Globus pallidus (tissue), 1 donor: ENCODE measurements around the gene TMEM179.
A peak's percentile ranks its signal among the peaks of the same experiment; 100 is the strongest.
"Not testable (repeated sequence)": the region's sequence is repeated elsewhere in the genome, so short reads cannot be mapped to it uniquely, and the experiment has no call there.

ENCODE experiments used
- DNase-seq: peaks from one replicate; pipeline ENCODE4 v3.0.0-alpha.2; 2015; ENCODE audit warnings: low spot score

Gene TMEM179

DNA sequence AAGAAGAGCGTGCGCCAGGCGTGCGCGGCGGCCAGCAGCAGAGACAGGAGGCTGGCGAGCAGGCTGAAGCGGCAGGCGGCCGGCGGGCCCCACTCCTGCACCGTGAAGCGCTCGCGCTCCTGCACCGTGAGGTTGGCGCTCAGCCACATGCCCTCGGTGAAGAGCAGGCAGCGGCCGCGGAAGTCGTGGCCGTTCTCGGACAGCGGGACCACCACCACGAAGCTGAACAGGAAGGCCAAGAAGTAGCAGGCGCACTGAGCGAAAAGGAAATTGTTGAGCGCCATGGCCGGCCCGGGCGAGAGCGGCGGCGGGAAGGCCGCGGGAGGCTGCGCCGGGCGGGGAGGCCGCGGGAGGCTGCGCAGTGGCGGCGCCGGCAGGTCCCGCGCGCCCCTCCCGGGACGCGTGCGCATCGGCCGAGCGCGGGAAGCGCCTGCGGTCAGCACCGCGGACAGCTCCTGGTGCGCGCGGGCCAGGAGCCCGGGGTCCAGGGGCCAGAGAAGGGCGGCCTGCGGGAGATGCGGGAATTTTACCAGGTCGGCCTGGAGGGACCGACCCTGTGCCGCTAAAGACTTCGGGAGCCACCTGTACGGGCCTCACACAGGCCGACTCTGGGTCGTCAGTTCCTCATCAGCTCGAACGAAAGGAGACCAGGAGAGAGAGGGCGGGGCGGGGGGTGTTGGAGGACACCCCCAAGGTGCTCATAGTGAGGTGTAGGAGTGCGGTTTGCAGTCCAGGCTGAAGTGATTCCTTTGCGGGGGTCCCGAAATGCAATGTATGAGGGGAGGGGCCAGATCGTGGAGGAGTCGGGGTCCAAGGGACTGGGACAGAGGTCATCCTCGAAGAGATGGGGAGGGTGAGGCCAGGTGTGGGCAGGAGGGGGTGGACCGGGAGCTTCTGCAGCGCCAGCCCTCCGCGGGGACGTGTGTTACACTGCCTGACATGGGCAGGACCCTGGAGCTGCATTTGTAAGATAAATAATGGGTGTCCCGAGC, at the start of gene TMEM179:
TMEM179 (minus strand) TSS at position 315 of the 992 bp plus-strand sequence; CDS start at position 284, 31 bp downstream.
- DNase-seq, result peak; percentile 35

- no peak for DNase-seq
Measured at GRCh38 chr14:104654119-104654518, 49.5 kb upstream of the TMEM179 start.

- not testable (repeated sequence) for DNase-seq
Measured at GRCh38 chr14:104653130-104653920, 48.8 kb upstream of the TMEM179 start.

- DNase-seq, result no peak
Measured at GRCh38 chr14:104652386-104652785, 47.8 kb upstream of the TMEM179 start.

DNA sequence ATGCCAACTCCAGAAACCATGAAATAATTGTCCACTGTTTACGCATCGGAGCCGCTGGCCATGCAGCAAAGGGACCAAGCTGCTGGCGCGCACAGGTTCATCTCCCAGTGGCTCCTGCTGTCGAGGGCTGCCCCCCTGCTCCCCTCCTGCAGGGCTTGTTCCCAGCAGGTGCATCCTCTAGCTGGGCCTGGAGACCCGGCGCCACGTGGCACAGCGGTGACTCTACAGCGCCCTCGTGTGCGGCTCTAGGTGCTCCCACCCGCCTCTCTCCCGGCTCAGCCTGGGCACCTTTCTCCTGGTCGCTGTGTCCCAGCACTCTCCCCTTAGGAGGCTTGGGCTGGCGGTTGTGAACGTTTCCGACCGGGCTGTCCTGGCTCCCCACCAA, 47.3 kb upstream of the TMEM179 start:
- DNase-seq, result no peak

DNA sequence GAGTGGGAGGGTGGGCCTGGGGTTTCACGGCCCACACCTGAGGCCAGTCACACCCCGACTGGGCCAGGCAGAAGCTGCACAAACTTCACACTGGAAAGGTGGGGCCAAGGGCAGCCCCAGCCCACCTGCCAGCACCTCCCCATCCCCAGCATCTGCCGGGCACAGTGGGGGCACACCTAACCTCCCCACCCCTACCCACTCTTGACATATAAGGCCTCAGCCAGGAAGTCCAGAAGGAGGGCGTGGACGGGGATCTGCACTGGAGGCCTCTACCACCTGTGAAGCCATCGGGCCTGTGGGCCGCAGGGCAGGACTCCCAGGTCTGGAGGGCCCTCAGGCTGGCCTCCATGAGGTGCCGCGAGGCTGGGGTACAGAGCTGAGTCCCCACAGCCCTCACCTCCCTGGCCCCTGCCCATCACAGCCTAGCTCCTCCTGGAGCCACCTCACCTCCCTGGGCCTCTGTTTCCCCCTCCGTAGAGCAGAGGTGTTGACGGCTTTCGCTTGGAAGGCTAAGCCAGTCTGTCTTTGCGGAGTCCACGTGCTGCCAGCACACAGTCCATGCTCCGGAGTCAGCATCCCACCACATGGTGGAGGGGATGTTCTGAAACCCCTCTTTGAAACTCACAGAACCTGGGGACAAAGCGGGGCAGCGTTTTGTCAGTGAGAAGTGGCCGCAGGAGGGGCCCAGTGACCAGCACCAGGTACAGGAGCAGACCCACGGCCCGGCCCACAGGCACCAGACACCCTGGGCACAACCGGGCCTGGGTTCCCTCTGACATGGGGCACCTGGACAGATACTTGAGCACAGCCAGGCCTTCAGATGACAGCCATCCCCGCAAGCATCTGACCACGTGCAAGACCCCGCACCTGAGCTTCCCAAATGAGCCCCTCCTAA, 46.7 kb upstream of the TMEM179 start:
- DNase-seq, result no peak

GRCh38 chr14:104650057-104650980, 45.7 kb upstream of the TMEM179 start:
- DNase-seq, result peak; percentile 63

DNA sequence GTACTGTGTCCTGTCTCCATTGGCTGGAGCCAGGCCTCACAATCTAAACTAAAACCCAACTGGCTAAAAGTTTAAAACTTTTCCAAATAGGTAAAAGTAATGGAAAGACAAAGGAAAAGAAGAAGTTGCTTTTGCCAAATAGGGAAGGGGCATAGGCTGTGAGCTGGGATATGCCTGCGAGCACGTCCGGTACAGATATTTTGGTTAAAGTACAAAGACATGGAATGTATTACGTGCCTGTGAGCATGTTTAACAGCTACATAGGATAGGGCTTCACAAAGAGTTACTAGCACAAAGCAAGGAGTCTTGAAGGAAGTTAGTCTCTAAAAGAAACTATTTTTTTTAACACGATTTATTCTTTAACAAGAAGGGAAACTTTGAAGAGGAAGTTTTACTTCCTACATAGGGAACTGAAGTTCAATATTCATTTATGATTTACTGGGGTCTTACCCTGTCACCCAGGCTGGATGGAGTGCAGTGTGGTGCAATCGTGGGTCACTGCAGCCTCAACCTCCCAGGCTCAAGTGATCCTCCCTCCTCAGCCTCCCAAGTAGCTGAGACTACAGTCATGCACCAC, 43.0 kb upstream of the TMEM179 start:
- no peak for DNase-seq

GRCh38 chr14:104644656-104645378, 40.2 kb upstream of the TMEM179 start:
- DNase-seq, result no peak

GRCh38 chr14:104644091-104644635, 39.6 kb upstream of the TMEM179 start:
- DNase-seq, result no peak

DNA sequence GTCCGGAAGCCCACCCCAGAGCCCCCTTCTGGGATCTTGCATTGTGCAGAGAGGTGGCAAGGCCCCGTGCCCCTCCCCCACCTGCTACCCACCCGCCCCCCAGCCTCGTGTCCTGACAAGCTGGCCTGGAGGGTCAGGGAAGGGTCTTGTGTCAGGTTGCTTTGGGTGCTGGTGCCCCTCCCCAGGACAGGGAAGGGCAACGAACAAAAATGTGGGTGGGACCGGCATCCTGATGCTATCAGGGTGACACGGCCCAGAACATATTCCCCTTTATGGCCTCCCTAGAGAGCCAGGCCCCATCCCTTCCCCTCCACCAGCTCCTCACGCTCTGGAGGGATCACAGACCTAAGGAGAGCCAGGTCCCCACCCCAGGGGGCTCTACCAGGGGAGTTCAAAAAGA, 38.7 kb upstream of the TMEM179 start:
- no peak for DNase-seq

DNA sequence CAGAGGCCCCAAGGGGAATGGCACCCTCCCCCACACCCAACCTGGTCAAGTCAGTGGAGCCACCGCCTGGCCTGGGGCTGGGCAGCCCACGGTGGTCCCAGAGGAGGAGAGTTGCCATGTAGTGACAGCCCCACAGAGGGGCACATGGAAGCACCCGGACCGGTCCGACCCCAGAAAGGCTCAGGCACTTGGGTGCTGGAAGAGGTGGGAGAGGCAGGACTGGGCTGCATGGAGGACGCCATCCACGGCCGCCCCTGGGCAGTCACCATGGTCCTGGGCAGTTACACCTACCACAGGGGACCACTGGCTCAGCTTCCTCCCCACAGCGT, 37.9 kb upstream of the TMEM179 start:
- DNase-seq, result no peak

DNA sequence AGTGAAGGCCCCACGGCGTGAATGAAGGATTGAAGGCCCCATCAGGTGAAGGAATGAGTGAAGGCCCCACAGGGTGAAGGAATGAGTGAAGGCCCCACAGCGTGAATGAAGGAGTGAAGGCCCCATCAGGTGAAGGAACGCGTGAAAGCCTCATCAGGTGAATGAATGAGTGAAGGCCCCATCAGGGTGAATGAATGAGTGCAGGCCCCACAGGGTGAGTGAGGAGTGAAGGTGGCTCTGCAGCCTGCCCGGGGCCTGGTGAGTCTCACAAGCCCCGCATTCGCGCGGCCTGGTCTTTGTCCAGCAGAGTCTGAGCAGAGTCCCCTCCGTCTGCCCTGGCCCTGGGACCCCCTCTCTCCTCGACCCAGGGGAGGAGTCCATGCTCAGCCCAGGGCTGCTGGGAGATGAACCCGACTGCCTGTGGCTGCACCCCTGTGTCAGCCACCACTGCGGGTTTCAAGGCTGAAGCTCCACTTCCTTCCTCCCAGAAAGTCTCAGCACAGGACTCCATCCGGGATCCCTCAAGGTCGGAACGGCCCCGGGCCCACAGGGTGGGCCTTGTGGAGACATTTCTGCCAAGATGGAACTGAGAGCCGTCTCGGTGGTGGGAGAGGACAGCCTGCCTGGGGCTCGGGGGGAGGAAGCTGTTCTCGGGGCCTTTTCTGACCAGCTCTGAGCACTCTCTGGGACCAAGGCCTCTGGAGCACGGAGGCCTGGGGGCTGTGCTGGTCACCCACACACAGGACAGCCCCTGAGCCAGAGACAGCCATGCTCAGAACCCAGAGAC, 37.4 kb upstream of the TMEM179 start:
- no peak for DNase-seq

- DNase-seq, result no peak
Measured at GRCh38 chr14:104640681-104641080, 36.1 kb upstream of the TMEM179 start.

DNA sequence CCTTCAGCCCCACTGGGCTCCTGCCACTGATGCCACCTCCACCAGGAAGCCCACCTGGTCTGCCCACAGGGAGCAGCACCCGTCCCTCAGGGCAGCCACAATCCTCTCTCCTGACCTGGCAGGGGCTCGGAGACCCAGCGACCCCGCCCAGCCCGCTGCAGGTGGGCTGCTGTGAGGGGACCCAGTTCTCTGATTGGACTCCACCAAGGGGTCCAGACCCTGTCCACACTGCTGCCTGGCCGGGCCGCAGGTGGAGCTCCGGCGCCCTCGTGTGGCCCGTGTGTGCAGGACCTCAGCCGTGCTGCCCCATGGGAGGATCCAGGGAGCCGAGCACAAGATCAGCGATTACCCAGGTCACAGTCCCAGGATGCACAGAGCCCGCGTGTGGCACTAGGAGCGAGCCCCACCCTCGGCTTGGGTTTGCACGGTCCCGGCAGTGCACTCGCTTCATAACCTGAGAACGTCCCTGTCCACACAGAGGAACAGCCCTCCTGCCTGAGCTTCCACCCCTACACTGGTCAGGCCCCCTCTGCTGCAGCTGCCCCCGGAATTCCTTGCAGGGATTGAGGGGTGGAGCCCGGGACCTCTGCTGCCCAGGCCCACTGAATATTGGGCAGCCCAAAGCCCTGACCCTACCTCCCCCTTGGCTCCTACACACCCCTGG, 35.4 kb upstream of the TMEM179 start:
- DNase-seq, result peak; percentile 57

- DNase-seq, result no peak
Measured at GRCh38 chr14:104639471-104639870, 34.9 kb upstream of the TMEM179 start.

- no peak for DNase-seq
Measured at GRCh38 chr14:104638927-104639450, 34.4 kb upstream of the TMEM179 start.

GRCh38 chr14:104638190-104638589, 33.6 kb upstream of the TMEM179 start:
- DNase-seq, result no peak
